Measurements from ENCODE around the gene PROX2.

The PROX2 gene

DNA sequence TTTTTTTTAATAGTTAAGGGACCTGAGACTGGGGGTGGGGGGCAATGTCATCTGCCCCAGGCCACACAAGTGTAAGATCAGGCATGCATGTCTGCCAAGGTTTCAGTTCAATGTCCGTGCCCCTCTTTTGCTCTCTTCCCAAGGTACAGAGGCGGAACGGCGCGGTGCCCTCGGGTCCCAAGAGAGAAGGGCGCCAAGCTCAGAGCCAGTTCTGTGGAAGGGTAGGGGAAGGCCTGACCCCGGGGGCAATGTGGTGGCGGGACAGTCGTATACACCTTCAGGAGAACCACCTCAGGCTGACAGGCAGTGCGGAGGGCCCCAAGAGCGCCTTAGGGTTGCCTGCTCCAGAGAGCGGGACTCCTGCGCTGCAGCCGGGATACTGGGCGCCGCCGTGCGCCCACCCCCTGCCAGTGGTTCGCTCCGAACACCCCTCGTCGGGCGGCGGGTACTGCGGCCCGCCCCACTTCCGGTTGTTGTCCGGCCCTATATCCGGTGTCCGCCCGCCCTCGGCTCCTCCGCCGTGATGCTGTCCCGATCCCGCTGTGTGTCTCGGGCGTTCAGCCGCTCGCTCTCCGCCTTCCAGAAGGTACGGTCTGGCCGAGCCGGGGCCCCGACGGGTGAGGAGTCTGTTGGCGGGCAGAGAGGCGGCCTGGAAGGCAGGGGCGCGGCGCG lies 5.6 kb upstream of the PROX2 start, which contains the start of gene DLST:
DLST (plus strand) TSS at position 486 of the 672 bp plus-strand sequence; CDS start at position 524, 38 bp downstream.
- FAIRE-seq (peak; percentile 81), DNase-seq (ENCODE audit: insufficient read length, low spot score) (peak; percentile 92)

DNA sequence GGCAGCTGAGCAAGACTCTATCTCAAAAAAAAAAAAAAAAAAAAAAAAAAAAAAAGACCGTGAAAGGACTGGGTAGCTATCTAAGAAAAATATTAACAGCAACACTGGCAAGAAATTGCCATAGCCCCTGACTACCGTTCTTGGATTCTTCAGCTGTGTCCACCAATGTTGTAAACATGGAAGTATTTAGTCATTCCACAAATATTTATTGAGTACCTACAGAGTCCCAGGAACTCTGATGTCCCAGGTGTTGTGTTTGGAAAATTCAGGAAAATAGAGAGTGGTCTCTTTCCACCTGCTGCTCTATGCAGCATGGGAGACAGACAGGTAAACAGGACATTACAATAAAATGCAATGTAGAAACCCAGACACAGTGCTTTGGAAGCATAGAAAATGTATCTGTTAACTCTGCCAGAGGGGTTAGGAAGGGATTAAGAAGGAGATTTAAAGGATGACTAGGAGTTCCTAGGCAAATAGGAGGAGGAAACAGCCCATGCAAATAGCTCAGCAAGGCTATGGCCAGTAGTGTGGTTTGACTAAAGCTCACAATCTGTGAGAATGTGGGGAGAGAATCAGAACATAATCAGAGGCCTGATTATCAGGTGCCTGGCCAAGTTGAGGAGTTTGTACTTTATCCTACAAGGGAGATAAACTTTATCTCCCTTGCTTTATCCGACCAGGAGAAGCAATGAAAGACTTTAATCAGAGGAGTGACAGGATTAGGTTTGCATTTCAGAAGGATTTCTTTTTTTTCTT lies 3.7 kb upstream of the PROX2 start:
- no peak for DNase-seq (ENCODE audit: insufficient read length, low spot score)
- FAIRE-seq, result no peak

DNA sequence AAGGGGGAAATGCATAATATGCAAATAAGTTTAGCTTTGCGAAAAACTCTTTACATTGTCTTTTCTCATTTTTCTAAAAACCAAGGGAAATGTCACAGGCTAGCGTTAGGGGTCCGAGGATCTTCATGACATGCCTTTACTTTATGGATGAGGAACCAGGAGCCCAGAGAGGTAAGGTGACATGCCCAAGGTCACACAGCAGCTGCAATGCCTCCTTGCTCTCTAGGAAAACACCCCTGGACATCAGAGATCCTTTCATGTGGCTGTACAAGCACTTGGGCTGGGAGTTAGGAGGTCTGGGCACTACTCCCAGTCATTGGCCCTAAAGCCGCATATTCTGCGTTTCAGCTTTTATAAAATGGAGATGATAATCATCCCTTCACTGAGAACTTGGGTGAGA lies 741 bp downstream of the PROX2 start:
- DNase-seq (ENCODE audit: insufficient read length, low spot score), result no peak
- no peak for FAIRE-seq

DNA sequence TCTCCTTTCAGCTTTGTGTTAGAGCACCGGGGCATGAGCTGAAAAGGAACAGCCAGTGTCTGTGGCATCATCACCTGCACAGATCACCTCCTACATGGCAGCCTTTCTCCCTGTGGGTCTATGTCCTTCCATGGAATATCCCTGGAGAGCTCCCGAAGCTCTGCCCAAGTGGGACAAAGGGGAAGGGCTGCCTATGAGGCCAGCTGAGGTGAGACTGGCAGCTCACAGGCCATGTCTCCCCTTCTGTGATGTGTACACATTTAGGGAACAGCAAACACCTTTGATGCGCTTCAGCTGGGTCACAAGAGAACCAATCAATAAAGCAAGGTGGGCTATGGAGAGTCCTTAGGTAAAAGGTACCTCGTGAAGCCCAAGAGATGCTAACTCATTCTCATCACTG lies 4.1 kb downstream of the PROX2 start:
- no peak for FAIRE-seq

DNA sequence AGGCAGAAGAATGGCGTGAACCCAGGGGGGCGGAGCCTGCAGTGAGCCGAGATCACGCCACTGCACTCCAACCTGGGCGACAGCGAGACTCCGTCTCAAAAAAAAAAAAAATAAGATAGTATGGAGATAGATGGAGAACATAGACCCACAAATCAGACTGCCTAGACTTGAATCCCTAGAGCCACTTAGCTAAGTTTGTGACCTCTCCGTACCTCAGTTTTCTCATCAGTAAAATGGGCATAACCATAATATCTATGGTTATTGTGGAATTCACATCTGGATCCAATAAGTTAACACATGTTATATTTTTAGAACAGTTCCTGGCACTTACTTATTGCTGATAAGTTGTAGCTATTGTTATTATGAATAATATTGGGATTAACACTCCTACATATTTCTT lies 7.2 kb downstream of the PROX2 start:
- FAIRE-seq, result no peak
- DNase-seq (ENCODE audit: insufficient read length, low spot score), result no peak

More for the DNA sequence above, 4.1 kb downstream of the PROX2 start:
- no peak for DNase-seq (ENCODE audit: insufficient read length, low spot score)

DNA sequence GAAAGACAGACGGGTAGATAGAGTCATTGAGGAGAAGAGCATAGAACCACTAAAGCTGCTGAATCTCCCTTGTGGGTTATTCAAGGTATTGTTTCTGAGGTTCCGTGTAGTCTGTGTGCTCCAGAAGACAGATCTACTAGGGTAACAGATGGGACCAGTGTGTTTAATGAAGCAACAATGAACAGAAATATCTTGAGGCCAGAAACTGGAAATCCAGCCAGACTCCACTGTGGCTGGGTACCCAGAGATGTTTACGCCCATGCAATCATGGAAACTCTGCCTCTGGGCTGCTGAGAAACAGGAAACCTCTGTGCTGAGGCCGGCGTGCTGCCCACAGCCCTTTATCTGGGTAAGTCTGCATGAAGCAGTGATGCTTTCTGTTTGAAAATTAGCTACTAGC lies 8.3 kb downstream of the PROX2 start:
- DNase-seq (ENCODE audit: insufficient read length, low spot score) (no peak), FAIRE-seq (no peak)

DNA sequence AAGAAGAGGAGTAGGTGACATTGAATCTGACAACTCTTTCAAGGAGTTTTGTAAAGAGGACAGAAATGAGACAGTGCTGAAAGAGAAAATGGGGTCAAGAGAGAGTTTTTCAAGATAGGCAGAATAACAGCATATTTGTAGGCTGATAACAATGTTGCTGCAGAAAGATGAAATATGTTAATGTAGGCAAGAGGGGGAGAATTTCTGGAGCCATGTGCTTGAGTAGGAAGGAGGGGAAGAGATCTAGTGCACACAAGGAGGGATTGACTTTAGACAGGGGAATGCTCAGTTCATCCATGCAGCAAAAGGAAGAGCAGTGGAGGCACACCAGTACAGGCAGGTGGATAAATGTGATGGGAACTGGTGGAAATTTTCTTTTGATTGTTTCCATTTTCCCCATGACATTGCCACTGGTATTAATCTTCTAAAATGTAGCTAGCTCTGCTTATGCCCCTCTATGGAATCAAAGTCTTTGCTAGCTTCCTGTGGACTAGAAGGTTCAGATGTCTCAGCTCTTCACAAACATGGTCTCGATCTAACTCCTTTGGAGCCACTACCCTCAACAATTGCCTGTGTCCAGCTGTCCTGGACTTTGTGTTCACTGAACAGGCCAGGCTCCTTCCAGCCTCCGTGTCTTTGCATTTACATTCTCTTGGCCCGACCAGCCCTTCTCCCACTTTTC lies 9.1 kb downstream of the PROX2 start:
- no peak for FAIRE-seq

DNA sequence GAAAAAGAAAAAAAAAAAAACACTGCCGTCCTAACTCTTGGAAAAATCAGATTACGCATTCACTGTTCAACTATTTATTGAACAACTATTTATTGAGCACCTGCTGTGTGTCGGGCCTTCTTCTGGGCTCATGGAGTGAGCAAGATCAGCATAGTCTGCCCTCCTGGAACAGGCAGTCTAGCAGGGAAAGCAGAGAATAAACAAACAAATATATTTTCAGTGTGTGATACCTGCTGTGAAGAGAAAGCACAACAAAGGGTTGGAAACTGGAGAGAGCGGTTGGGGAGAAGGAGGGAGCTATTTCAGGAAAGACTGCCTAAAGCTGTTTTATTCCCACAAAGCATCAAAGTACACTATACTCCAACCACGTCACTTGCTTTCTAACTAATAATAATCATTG lies 10.8 kb downstream of the PROX2 start:
- DNase-seq (ENCODE audit: insufficient read length, low spot score), result no peak
- no peak for FAIRE-seq

More for the DNA sequence above, 9.1 kb downstream of the PROX2 start:
- no peak for DNase-seq (ENCODE audit: insufficient read length, low spot score)

DNA sequence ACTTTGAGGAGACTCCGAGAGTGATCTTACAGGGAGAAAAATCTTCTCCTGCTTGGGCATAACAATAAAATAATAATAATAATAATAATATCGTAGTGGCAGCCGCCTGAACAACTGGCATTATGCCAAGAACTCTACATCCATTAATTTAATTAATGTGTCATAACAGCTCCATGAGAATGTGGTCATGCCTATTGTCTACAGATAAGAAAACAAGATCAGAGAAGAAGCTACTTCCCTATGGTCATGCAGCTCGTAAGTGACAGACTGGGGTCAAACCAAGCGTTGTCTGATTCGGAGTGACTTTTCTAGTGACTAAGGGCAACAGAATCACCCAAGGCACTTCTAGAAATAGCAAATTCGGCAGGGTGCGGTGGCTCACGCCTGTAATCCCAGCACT lies 11.7 kb downstream of the PROX2 start:
- FAIRE-seq (no peak), DNase-seq (ENCODE audit: insufficient read length, low spot score) (no peak)

DNA sequence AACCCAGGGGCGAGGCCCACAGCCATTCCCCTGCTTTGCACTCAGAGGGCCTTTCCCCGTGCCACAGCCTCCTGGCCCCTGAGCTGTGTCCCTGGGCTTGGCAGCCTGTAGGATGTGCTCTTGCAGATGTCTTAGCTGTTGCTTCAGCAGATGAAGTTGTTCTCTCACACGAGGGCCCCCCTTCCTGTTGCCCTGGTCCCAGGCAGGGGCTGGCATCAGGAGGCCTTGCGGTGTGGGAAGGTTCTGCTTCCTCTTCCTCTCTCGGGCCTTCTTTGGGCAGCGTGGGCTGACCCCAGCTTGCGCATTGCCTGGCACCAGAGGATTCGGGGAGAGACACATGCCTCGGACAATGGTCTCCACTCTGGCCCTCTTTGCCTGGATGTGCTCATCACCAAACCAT lies 12.7 kb downstream of the PROX2 start:
- DNase-seq (ENCODE audit: insufficient read length, low spot score) (no peak), FAIRE-seq (no peak)

DNA sequence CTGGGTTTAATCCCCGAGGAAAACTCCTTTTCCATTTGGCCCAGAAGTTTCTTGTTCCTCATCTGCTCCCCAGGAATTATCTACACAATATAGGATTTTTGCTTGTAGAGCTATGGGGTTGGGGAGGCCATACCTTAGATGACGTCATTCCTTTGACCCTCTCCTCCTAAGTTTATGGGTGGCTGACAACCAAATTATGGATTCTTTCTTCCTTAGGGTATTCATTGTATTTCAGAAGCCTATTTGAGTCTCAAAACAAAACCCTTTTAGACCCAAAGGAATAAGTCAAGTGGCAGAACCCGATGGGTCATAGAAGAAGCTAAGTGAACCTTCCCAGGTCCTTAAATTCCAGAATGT lies 14.2 kb downstream of the PROX2 start:
- no peak for FAIRE-seq
- DNase-seq (ENCODE audit: insufficient read length, low spot score), result no peak

DNA sequence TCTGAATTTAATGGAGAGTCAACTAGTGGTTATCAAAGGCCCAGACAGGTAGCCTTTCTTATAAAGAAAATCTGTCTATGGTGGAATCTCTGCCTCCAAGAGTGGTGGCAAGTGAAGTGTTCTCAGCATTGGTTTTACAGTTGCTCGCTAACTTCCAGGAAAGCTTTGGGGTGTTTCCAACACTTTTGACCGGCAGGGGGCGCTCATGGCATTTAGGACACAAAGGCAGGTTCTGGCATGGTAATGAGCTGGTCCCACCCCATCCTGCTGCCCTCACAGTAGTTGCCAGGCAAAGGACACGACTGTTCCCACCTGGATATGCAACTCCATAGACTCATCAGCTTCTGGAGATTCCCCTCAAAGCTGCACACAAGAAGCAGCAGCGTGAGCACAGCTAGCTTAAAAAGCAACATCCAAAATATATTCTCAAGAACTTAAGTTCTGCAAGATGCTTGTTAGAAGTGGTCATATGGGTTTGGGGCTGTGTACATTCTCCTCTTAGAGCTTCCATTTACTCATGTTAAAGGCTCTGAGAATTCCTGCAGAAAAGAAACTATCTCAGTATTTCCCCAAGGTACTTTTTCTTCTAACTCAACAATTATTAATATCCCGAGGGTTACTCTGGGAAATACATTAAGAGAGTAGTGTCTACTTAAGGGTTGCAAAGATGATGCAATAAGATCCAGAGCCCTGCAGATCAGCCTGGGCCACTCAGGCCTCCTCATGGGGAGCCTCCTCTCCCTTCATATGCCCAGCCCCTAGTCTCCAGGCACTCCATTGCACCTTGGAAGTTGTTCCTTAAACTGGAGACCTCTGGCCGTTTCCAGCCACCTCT lies 14.8 kb downstream of the PROX2 start:
- FAIRE-seq, result peak; percentile 96
- DNase-seq (ENCODE audit: insufficient read length, low spot score), result peak; percentile 65

DNA sequence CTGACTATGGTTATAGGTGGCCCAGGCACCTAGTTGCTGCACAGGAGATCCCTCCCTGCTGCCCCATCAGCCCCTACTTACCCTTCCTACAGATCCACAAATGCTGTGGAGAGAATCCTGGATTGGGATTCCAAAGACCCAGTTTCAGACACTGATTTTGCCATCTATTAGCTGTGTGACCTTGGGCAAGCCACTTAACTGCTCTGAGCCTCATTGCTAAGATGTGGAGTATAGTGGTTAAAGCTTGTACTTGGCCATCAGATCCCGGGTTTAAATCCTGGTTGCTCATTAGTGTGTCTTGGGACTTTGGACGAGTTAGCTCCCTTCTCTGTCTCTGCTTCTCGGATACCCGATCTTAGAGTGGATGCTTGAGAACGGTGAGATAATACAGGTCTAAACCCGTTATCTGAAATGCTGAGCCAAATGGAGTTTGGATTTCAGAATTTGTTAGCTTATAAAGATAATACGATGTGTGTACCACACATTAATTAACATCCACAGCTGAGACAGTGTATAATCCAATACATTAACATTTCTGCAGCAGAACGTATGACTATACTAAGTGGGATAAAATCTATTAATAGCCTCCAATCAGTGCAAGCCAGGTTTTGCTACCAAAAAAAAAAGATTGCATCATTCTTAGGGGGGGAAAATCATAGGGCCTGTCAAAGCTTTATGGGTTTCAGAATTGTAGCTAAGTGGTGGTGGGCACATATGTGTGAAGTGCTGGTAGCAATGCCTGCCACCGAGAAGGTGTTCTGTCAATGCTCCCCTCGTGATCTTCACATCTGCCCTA lies 16.0 kb downstream of the PROX2 start:
- FAIRE-seq (no peak), DNase-seq (ENCODE audit: insufficient read length, low spot score) (no peak)

DNA sequence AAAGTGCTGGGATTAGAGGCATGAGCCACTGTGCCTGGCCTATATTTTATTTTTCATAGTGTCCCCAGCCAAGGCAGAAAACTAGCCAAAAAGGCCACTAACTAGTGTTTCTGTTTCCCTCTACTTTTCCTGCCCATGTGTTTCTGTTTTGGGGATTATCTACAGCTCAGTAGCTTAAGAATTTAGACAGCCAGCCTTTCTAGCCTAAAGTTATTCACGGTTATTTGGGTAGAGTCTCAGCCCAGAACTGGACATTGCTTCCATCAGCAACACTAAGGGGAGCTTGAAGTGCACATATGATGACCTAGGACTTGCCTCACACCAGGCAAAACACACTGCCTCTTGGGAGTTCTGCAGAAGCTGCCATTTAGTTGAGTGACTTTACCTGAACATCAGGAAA lies 17.9 kb downstream of the PROX2 start:
- FAIRE-seq (no peak), DNase-seq (ENCODE audit: insufficient read length, low spot score) (no peak)

DNA sequence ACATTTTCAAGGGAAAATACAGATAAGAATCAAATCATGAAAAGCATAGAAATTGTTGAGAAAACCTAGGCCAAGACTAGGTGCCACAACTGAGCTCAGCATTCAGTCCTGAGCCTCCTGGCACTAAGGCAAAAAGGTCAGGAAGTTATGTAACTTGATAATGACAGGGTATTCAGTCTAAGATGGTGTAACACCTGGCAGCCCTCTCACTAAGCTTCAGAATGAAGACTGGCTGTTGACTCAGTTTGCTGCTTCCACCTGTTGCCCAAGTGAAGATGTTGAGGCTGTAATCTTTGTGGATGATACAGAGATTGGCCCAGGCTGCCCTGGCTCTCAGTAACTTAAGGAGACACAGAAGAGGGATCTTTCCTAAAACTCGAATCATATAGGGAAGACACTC lies 19.6 kb downstream of the PROX2 start:
- FAIRE-seq (no peak), DNase-seq (ENCODE audit: insufficient read length, low spot score) (no peak)

DNA sequence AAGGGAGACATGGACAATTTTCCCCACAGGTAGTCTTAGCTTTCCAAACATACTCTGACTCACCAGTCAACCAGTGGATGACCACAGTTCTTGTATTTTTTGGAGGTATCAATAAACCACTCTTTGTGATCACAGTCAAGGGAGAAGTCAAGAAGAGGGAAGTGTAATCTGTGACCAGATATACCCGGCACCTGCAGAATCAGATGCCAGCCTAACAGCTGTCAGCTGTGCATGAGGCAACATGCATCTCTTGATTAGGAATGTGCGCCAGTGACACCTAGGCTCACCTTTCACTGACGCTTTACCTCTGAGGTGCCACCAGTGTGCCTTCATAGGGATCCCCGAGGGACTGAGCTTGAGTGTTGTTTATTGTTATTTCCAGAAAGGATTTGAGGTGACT lies 20.0 kb downstream of the PROX2 start:
- no peak for FAIRE-seq
- no peak for DNase-seq (ENCODE audit: insufficient read length, low spot score)

DNA sequence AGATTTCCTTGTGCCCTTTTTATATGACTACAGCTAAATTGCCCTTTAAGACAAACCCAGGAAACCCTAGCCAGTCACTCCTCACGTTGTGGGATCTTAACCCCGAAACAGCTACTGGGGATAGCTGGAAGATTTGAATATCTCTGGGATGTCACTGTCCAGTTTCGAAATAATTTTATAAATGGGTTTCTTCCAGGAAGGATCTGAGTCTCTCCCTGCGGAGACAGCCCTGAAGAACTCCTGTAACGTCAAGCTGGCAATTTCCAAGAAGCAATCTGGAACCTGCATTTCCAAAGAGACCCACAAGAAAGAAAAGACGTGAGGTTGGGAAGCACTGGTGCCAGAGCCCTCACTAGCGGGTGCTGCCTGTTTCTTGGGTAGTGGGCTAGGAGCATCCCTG lies 20.9 kb downstream of the PROX2 start:
- FAIRE-seq (no peak), DNase-seq (ENCODE audit: insufficient read length, low spot score) (no peak)

DNA sequence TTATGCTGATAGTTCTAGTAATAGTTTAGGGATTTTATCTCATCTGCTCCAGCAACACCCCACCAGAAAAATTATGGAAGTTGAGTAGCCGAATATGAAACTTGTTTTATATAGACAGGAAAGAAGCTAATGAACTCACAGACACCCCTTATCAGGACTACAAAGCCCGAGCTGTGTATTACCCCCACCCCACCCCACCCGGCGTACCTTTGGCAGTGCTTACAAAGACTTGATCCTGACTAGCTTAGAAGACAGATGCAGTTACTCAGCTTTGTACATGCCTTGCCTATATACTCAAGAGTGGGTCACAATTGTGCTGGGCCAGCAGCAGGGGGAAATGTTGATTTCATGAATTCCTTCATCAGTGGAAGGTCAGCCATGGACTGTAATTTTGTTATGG lies 22.4 kb downstream of the PROX2 start:
- DNase-seq (ENCODE audit: insufficient read length, low spot score) (no peak), FAIRE-seq (no peak)

DNA sequence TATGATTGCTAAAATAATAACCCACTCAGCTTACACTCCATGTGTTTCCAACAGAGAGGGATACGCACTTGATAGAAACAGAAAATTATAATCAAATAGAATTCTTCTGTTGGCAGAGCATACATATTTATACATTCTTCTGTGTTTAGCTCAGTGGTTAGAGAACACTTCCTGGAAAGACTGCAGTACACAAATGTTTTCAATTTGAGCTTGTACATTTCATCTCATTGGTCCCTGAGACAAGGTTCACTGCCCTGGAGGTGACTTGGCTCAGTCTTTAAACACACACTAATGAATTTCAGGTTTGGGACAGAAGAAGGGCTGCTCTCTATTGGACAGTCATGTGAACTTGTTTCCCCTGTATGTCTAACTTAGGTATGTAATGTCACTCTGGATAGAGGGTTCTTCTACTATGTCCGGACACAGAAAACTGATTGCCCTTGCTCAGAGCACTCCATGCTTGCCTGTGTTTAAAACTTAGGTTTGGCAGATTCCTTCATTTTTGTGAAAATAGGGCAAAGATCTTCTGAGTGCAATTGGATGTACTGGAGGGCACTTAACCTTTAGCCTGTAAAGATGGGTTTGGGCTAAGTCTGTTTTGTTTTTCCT lies 22.9 kb downstream of the PROX2 start:
- FAIRE-seq (no peak), DNase-seq (ENCODE audit: insufficient read length, low spot score) (no peak)

DNA sequence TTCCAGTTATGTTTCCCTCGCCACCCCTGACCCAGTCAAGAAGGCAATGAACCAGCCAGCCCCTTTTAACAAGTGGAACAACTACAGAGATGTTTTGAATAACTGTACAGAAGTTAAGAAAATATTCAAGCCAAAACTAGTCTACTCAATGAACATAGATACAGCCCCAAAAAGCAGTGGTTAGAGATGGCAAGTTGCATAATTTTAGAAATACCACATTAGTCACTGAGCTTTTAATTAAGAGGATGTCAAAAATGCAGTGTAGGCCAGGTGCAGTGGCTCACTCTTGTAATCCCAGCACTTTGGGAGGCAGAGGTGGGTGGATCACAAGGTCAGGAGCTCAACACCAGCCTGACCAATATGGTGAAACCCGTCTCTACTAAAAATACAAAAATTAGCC lies 27.2 kb downstream of the PROX2 start:
- FAIRE-seq, result no peak

More for the DNA sequence above, 27.2 kb downstream of the PROX2 start:
- no peak for DNase-seq (ENCODE audit: insufficient read length, low spot score)

Measured in GM19239 (cell line).